Measurements from ENCODE around the gene PLEKHM2.
A peak's percentile ranks its signal among the peaks of the same experiment; 100 is the strongest.

PLEKHM2 gene

DNA sequence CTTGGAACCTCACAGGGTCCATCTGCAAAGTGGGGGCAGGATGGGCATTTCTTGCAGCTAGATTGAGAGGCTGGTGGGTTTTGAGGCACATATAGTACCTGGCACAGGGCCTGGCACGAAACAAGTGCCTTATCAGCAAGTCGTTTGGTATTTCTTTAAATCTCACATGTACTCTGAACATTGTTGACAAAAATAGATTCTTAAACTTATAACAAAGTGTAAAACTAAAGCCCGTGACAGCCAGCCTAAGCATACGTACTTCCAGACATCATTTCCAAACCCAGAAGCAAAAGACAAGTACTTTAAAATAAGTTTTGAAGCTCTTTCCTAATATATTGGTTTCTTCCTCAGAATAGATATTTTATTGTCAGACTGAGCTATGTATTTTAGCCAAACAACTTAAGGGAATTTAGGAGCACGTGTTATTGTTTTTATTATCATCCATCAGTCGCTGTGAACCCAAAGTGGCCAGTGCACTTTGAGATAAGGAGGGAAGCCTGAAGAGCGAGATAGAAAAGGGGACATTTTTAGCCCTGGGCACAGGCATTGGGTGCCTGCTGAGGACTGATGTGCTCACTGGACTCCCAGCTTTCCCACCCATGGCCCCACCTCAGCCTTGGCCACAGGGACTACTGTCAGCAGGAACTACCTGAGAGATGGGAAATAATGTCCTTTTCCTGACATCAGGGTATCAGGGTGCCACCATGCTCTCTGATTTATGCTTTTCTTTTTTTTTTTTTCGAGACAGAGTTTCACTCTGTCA, 77.4 kb downstream of the PLEKHM2 start:
- DNase-seq (ENCODE audit: extremely low read depth, low read depth): no peak
- TF ChIP-seq CTCF (IDR thresholded peaks at IDR 0.05; ENCODE audit: low read depth, low read length): no peak

DNA sequence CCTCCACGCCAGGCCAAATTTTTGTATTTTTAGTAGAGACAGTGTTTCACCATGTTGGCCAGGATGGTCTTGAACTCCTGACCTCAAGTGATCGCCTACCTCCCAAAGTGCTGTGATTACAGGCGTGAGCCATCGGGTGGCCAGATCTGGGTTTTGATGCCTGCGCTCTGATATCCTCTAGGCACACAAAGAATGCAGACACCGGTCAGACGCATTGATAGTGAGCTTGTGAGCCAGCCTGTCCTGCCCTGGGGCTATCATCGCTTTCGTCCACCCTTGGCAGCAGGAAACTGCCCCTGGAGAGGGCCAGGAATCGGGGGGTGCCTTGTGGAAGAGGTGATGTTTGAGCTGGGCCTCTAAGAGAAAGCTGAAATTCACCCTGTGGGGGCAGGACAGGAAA, 78.4 kb downstream of the PLEKHM2 start:
- DNase-seq (ENCODE audit: extremely low read depth, low read depth): no peak

GRCh38 chr1:15764269-15764764, 80.2 kb downstream of the PLEKHM2 start:
- no peak for DNase-seq (ENCODE audit: extremely low read depth, low read depth)
- TF ChIP-seq CTCF (IDR thresholded peaks at IDR 0.05; ENCODE audit: low read depth, low read length): no peak

More for the DNA sequence above, 78.4 kb downstream of the PLEKHM2 start:
- no peak for TF ChIP-seq CTCF (IDR thresholded peaks at IDR 0.05; ENCODE audit: low read depth, low read length)

DNA sequence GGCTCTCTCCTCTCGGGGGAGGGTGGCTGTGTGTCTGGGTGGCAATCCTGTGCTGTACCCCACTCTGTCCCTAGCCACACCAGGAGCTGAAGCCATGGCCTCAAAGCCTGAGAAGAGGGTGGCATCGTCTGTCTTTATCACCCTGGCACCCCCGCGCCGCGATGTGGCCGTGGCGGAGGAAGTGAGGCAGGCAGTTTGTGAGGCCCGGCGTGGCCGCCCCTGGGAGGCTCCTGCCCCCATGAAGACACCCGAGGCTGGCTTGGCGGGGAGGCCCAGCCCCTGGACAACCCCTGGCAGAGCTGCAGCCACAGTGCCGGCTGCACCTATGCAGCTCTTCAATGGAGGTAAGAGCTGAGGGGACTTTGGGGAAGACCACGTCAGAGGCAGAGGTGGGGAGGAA, 80.8 kb downstream of the PLEKHM2 start:
- no peak for TF ChIP-seq CTCF (IDR thresholded peaks at IDR 0.05; ENCODE audit: low read depth, low read length)
- no peak for DNase-seq (ENCODE audit: extremely low read depth, low read depth)

- no peak for TF ChIP-seq CTCF (IDR thresholded peaks at IDR 0.05; ENCODE audit: low read depth, low read length)
- DNase-seq (ENCODE audit: extremely low read depth, low read depth): peak; percentile 43
These were observed 81.5 kb downstream of the PLEKHM2 start for GRCh38 chr1:15765495-15766194.

DNA sequence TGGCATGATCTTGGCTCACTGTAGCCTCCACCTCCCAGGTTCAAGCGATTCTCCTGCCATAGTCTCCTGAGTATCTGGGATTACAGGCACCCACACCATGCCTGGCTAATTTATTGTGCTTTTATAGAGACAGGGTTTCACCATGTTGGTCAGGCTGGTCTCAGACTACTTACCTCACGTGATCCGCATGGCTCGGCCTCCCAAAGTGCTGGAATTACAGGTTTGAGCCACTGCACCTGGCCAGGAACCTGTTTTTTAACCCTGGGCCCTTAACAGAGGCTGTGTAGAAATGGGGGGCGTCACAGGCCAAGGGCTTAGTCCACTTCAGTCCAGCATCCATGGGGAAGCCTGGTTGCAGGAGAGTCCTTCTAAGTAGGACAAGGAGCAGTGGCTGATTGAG, 83.8 kb downstream of the PLEKHM2 start:
- DNase-seq (ENCODE audit: extremely low read depth, low read depth): no peak
- no peak for TF ChIP-seq CTCF (IDR thresholded peaks at IDR 0.05; ENCODE audit: low read depth, low read length)

DNA sequence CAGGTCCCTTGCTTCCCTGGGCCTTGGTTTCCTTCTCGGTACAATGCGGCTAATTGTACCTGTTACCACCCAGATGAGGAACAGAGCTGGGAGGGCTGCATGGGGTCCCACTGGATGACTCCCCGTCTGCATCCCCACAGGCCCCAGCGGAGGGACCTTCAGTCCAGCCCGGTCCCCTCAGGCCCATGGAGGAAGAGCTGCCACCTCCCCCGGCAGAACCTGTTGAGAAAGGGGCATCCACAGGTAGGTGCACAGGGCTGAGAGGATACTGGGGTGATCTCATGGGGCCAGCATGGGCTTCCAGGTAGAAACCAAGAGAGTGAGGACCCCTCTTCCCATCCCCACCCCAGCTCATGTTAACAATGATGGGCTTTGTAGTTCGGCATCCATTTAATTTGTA, 84.3 kb downstream of the PLEKHM2 start:
- no peak for TF ChIP-seq CTCF (IDR thresholded peaks at IDR 0.05; ENCODE audit: low read depth, low read length)
- no peak for DNase-seq (ENCODE audit: extremely low read depth, low read depth)

Measured in AG09319 (cell line).